ENCODE results near the gene SH3BP1. TPM values are rescaled to one million over a fixed set of nuclear protein-coding genes. Genes with fewer than 3 reads are reported as not detected.

Gene SH3BP1
- total RNA-seq, 1 experiment from 2014 or later = 12.9 TPM

- ChIA-PET POLR2A (ENCODE audit: low non-redundant PET) (interaction anchor here (0.5 to 0.7 kb wide), 2 partner anchors 7 to 31 kb away, joined by 8 to 9 read pairs; no protein-coding TSS in a partner anchor), CTCF (no interaction called here)
- intact Hi-C loops (cut with micrococcal nuclease; ENCODE audit: unreplicated experiment) = no loop called here
- Histone ChIP-seq H3K36me3 (ENCODE audit: insufficient read depth, low read length, poor library complexity, severe bottlenecking) (peaks cover 3% of the 10 kb centered on the region), H3K4me1 (ENCODE audit: insufficient read depth, low read length, poor library complexity, severe bottlenecking) (peaks cover 13% of the 10 kb centered on the region), H3K27me3 (replicated peaks; ENCODE audit: insufficient read depth, low read depth, low read length, poor library complexity) (no peaks in the 10 kb centered on the region), H3K27ac (ENCODE audit: low read depth, low read length, poor library complexity, severe bottlenecking) (peak overlapping the region; percentile 50), H3K9me3 (ENCODE audit: low read depth, low read length, poor library complexity, severe bottlenecking) (no peaks in the 10 kb centered on the region), H3K4me3 (ENCODE audit: low read depth, low read length, poor library complexity, severe bottlenecking) (no peak overlapping the region)
- peak; percentile 91 for DNase-seq (ENCODE audit: low spot score)
- TF ChIP-seq EZH2 (IDR thresholded peaks at IDR 0.05; ENCODE audit: borderline replicate concordance, low read depth, low read length, poor library complexity, severe bottlenecking) (no peak), CTCF (conservative IDR thresholded peaks at IDR 0.05; ENCODE audit: low read depth, low read length) (no peak)
- BruUV-seq (replicated peaks) = no TSS peak
These were observed 8.5 kb downstream of the SH3BP1 start for GRCh38 chr22:37647928-37648327.

- POLR2A ChIA-PET (ENCODE audit: low non-redundant PET) = interaction anchor here (0.6 kb wide), 1 partner anchor 17 kb away, joined by 12 read pairs; no protein-coding TSS in a partner anchor
- peaks cover 3% of the 10 kb centered on the region for H3K36me3 ChIP-seq (ENCODE audit: insufficient read depth, low read length, poor library complexity, severe bottlenecking)
These were observed 11.1 kb downstream of the SH3BP1 start for GRCh38 chr22:37650463-37651136.

GRCh38 chr22:37654563-37655251 is 15.2 kb downstream of the SH3BP1 start:
- intact Hi-C loops (cut with micrococcal nuclease; ENCODE audit: unreplicated experiment) = no loop called here
- ChIA-PET POLR2A (ENCODE audit: low non-redundant PET) (interaction anchor here (0.5 kb wide), 1 partner anchor 7 kb away, joined by 9 read pairs; no protein-coding TSS in a partner anchor), CTCF (interaction anchor here (0.6 kb wide), 1 partner anchor 209 kb away, joined by 6 read pairs; no protein-coding TSS in a partner anchor)
- TF ChIP-seq EZH2 (IDR thresholded peaks at IDR 0.05; ENCODE audit: borderline replicate concordance, low read depth, low read length, poor library complexity, severe bottlenecking) = no peak
- TF ChIP-seq CTCF (conservative IDR thresholded peaks at IDR 0.05; ENCODE audit: low read depth, low read length) = no peak
- Histone ChIP-seq H3K4me3 (ENCODE audit: low read depth, low read length, poor library complexity, severe bottlenecking) (no peak overlapping the region), H3K36me3 (ENCODE audit: insufficient read depth, low read length, poor library complexity, severe bottlenecking) (no peaks in the 10 kb centered on the region), H3K4me1 (ENCODE audit: insufficient read depth, low read length, poor library complexity, severe bottlenecking) (peaks cover 1% of the 10 kb centered on the region), H3K27me3 (replicated peaks; ENCODE audit: insufficient read depth, low read depth, low read length, poor library complexity) (no peaks in the 10 kb centered on the region), H3K9me3 (ENCODE audit: low read depth, low read length, poor library complexity, severe bottlenecking) (no peaks in the 10 kb centered on the region), H3K27ac (ENCODE audit: low read depth, low read length, poor library complexity, severe bottlenecking) (no peak overlapping the region)
- no peak for DNase-seq (ENCODE audit: low spot score)
- no TSS peak for BruUV-seq (replicated peaks)

More at GRCh38 chr22:37650463-37651136, 11.1 kb downstream of the SH3BP1 start:
- no peak for DNase-seq (ENCODE audit: low spot score)
- no peak overlapping the region for H3K4me3 ChIP-seq (ENCODE audit: low read depth, low read length, poor library complexity, severe bottlenecking)
- H3K9me3 ChIP-seq (ENCODE audit: low read depth, low read length, poor library complexity, severe bottlenecking) = no peaks in the 10 kb centered on the region
- TF ChIP-seq EZH2 (IDR thresholded peaks at IDR 0.05; ENCODE audit: borderline replicate concordance, low read depth, low read length, poor library complexity, severe bottlenecking) = no peak
- no peak for TF ChIP-seq CTCF (conservative IDR thresholded peaks at IDR 0.05; ENCODE audit: low read depth, low read length)
- intact Hi-C loops (cut with micrococcal nuclease; ENCODE audit: unreplicated experiment) = no loop called here
- peaks cover 13% of the 10 kb centered on the region for H3K4me1 ChIP-seq (ENCODE audit: insufficient read depth, low read length, poor library complexity, severe bottlenecking)
- H3K27me3 ChIP-seq (replicated peaks; ENCODE audit: insufficient read depth, low read depth, low read length, poor library complexity) = no peaks in the 10 kb centered on the region
- H3K27ac ChIP-seq (ENCODE audit: low read depth, low read length, poor library complexity, severe bottlenecking) = no peak overlapping the region
- no TSS peak for BruUV-seq (replicated peaks)
- CTCF ChIA-PET = no interaction called here
